Osteocyte (in vitro differentiated cells): Measurements from ENCODE around the gene SLC25A31. TPM values are rescaled to one million over a fixed set of nuclear protein-coding genes. Genes with fewer than 3 reads are reported as not detected.

Experiments used
- DNase-seq: peaks from one replicate; pipeline ENCODE4 v3.0.0; 2021; ENCODE audit warnings: mixed read lengths; ENCODE audit not compliant: unreplicated experiment; ENCODE audit errors: extremely low spot score
- H3K27ac Mint-ChIP-seq: one replicate; pipeline ENCODE4 v1.8.0; 2021; ENCODE audit warnings: mild to moderate bottlenecking, mixed read lengths; ENCODE audit not compliant: unreplicated experiment
- H3K27me3 Mint-ChIP-seq: one replicate; pipeline ENCODE4 v1.8.0; 2021; ENCODE audit warnings: mixed read lengths; ENCODE audit not compliant: unreplicated experiment
- H3K36me3 Mint-ChIP-seq: one replicate; pipeline ENCODE4 v1.8.0; 2021; ENCODE audit warnings: mixed read lengths; ENCODE audit not compliant: unreplicated experiment
- H3K4me1 Mint-ChIP-seq: one replicate; pipeline ENCODE4 v1.8.0; 2021; ENCODE audit warnings: mixed read lengths; ENCODE audit not compliant: unreplicated experiment
- H3K4me3 Mint-ChIP-seq: one replicate; pipeline ENCODE4 v1.8.0; 2021; ENCODE audit warnings: mild to moderate bottlenecking, moderate library complexity, mixed read lengths; ENCODE audit not compliant: unreplicated experiment
- H3K9me3 Mint-ChIP-seq: one replicate; pipeline ENCODE4 v1.8.0; 2021; ENCODE audit warnings: mixed read lengths; ENCODE audit not compliant: unreplicated experiment
- CTCF ChIP-seq: fragments of 200-600 bp; sonication (generic); IDR thresholded peaks from 2 replicates; pipeline ENCODE4 v1.5.0; 2021; ENCODE audit warnings: antibody characterized with exemption, mild to moderate bottlenecking, moderate library complexity
- total RNA-seq: library from RNA; stranded (reverse); gene quantifications from 2 replicates; pipeline ENCODE4 v1.2.1, GENCODE V29; 2021

Gene SLC25A31
- total RNA-seq, 1 donor from 2014 or later: not detected

GRCh38 chr4:127759228-127759820 is 29.1 kb downstream of the SLC25A31 start:
- TF ChIP-seq CTCF: no peak
- Mint-ChIP-seq H3K4me1 (no peaks in the 10 kb centered on the region), H3K27ac (no peak overlapping the region), H3K9me3 (peaks cover 19% of the 10 kb centered on the region), H3K27me3 (peaks cover 6% of the 10 kb centered on the region), H3K36me3 (peaks cover 1% of the 10 kb centered on the region), H3K4me3 (no peak overlapping the region)
- DNase-seq: no peak

- no peaks in the 10 kb centered on the region for H3K4me1 Mint-ChIP-seq
- peaks cover 19% of the 10 kb centered on the region for H3K9me3 Mint-ChIP-seq
- H3K27me3 Mint-ChIP-seq: peaks cover 5% of the 10 kb centered on the region
- TF ChIP-seq CTCF: no peak
- no peak overlapping the region for H3K27ac Mint-ChIP-seq
- H3K4me3 Mint-ChIP-seq: no peak overlapping the region
- no peak for DNase-seq
- H3K36me3 Mint-ChIP-seq: peaks cover 1% of the 10 kb centered on the region
Observed at GRCh38 chr4:127759893-127760292, 29.7 kb downstream of the SLC25A31 start.

- Mint-ChIP-seq H3K9me3 (no peaks in the 10 kb centered on the region), H3K27me3 (peaks cover 7% of the 10 kb centered on the region), H3K4me3 (no peak overlapping the region)
Observed at GRCh38 chr4:127771535-127772275, 41.5 kb downstream of the SLC25A31 start.

GRCh38 chr4:127772769-127773671 is 42.8 kb downstream of the SLC25A31 start:
- Mint-ChIP-seq H3K36me3 (no peaks in the 10 kb centered on the region), H3K27ac (no peak overlapping the region), H3K9me3 (no peaks in the 10 kb centered on the region), H3K4me3 (no peak overlapping the region), H3K27me3 (peaks cover 18% of the 10 kb centered on the region), H3K4me1 (no peaks in the 10 kb centered on the region)
- DNase-seq: no peak
- TF ChIP-seq CTCF: no peak

More at GRCh38 chr4:127771535-127772275, 41.5 kb downstream of the SLC25A31 start:
- Mint-ChIP-seq H3K27ac (no peak overlapping the region), H3K36me3 (no peaks in the 10 kb centered on the region), H3K4me1 (no peaks in the 10 kb centered on the region)
- DNase-seq: no peak
- TF ChIP-seq CTCF: no peak
